Naive thymus-derived CD8-positive, alpha-beta T cell (primary cell): Measurements from ENCODE around the gene KDM2A. TPM values are rescaled to one million over a fixed set of nuclear protein-coding genes. Genes with fewer than 3 reads are reported as not detected.
"Not testable (repeated sequence)": the region's sequence is repeated elsewhere in the genome, so short reads cannot be mapped to it uniquely, and the experiment has no call there.

Source experiments
- ATAC-seq, 2 donors: fragments of 150-1000 bp; cut with Tn5 transposase in 1 of 2; sonication (Bioruptor Pico), chemical (Tn5 transposase) in 1 of 2; 1 replicate in 1 of 2; 2 replicates in 1 of 2; pipeline ENCODE4 v1.10.0; 2021; ENCODE audit warnings: mild to moderate bottlenecking in 2 of 2, moderate library complexity in 2 of 2
- POLR2A ChIA-PET: fragments of 350-600 bp; sonication (Branson Sonifier 250); formaldehyde crosslinking; loops from one replicate; lab custom pipeline; 2021; ENCODE audit warnings: antibody characterized with exemption; lab: Charles Lee
- DNase-seq, 10 donors: peaks; one replicate each; pipeline versions ENCODE4 v3.0.0 to v3.0.0-alpha.2; 2020 to 2022
- H3K27ac Mint-ChIP-seq, 10 donors: one replicate each; pipeline ENCODE4 v1.8.0; 2020 to 2022; ENCODE audit warnings: mild to moderate bottlenecking in 10 of 10, mixed read lengths in 10 of 10, moderate library complexity in 4 of 10, inconsistent platforms in 1 of 10
- H3K27me3 Mint-ChIP-seq, 5 donors: one replicate each; pipeline ENCODE4 v1.8.0; 2021 to 2022; ENCODE audit warnings: mixed read lengths in 5 of 5
- H3K36me3 Mint-ChIP-seq, 3 donors: one replicate each; pipeline ENCODE4 v1.8.0; 2020 to 2022; ENCODE audit warnings: mixed read lengths in 3 of 3, mild to moderate bottlenecking in 2 of 3, inconsistent platforms in 1 of 3
- H3K4me1 Mint-ChIP-seq, 4 donors: one replicate each; pipeline ENCODE4 v1.8.0; 2021 to 2022; ENCODE audit warnings: mixed read lengths in 4 of 4
- H3K4me3 Mint-ChIP-seq, 10 donors: one replicate each; pipeline ENCODE4 v1.8.0; 2020 to 2022; ENCODE audit warnings: mild to moderate bottlenecking in 10 of 10, mixed read lengths in 10 of 10, moderate library complexity in 6 of 10, inconsistent platforms in 1 of 10
- H3K9me3 Mint-ChIP-seq, 9 donors: one replicate each; pipeline ENCODE4 v1.8.0; 2020 to 2022; ENCODE audit warnings: mixed read lengths in 9 of 9, mild to moderate bottlenecking in 3 of 9, inconsistent platforms in 1 of 9, moderate library complexity in 1 of 9
- polyA plus RNA-seq, 3 donors: library from polyadenylated mRNA; unstranded; fragments of 300-500 nt; fragmentation: Illumina TruSeq; gene quantifications; one replicate each; pipeline ENCODE4 v1.2.3, GENCODE V29; 2021
- total RNA-seq, 8 experiments: library from RNA in 2 of 8; stranded (reverse) in 2 of 8; gene quantifications; one replicate each; pipeline ENCODE4 v1.2.3 and lab custom pipeline; 2021 to 2026

KDM2A gene
- total and polyA plus RNA-seq, 5 experiments from 2014 or later: 8.0 to 280 (median 12.9) TPM

DNA sequence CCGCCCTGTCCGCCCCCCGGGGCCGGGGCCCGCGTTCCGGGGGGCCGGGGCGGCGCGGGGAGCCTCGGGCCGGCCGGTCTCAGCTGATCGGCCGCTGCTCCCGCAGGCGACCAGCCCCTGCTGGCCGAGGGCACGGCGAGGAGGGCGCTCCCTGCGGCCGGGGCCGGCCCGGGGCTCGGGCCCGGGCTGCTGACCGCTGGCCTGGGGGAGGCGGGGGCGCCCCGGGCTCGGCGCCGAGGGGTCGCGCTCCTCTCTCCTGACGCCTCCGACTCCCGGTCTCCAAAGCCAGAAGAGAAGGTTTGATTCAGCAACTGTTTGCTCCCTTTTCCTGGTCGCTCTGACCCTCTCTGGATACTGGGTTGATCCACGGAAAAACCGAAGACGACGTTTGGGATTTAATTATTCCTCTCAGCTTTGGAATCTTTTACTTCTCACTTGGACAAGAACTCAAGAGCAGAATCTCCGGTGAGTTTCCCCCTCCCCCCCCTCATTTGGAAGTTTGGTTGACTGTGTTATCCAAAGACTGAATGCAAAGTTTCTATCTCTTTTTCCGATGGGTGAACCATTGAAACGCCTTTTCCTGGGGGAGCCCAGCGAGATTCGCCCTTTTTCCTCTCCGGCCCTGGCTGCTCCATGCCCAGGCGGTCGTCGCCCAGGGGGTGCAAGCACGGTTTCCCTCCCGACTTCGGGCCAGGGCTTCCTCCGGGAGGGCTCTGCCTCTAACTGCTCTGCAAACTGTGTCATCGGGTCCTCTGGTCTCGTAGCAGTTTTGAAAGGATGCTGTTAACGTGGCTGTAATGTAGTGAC is 725 bp downstream of the KDM2A start:
- H3K36me3 Mint-ChIP-seq: peaks cover 0 to 35% (median 0%) of the 10 kb centered on the region in 3 donors
- no peaks in the 10 kb centered on the region for H3K9me3 Mint-ChIP-seq
- no peak for ATAC-seq
- H3K4me3 Mint-ChIP-seq: peak overlapping the region; percentile 91 to 99 (median 96)
- H3K4me1 Mint-ChIP-seq: peaks cover 19 to 56% (median 41%) of the 10 kb centered on the region in 4 donors
- peak in 6 of 10 donors; percentile 7 to 37 (median 22) for DNase-seq
- H3K27ac Mint-ChIP-seq: peak overlapping the region; percentile 82 to 97 (median 96)
- POLR2A ChIA-PET: interaction anchor here (0.5 to 7.4 kb wide), 20 partner anchors 8 to 807 kb away, joined by 3 to 72 read pairs (median 4); partner anchors contain the start of genes ANKRD13D, BBS1, CDK2AP2 and PC
- no peaks in the 10 kb centered on the region for H3K27me3 Mint-ChIP-seq

GRCh38 chr11:67120456-67120855 is 1.4 kb downstream of the KDM2A start:
- POLR2A ChIA-PET: interaction anchor here (1.4 to 4.9 kb wide), 2 partner anchors 39 to 120 kb away, joined by 4 to 30 read pairs; no protein-coding TSS in a partner anchor

DNA sequence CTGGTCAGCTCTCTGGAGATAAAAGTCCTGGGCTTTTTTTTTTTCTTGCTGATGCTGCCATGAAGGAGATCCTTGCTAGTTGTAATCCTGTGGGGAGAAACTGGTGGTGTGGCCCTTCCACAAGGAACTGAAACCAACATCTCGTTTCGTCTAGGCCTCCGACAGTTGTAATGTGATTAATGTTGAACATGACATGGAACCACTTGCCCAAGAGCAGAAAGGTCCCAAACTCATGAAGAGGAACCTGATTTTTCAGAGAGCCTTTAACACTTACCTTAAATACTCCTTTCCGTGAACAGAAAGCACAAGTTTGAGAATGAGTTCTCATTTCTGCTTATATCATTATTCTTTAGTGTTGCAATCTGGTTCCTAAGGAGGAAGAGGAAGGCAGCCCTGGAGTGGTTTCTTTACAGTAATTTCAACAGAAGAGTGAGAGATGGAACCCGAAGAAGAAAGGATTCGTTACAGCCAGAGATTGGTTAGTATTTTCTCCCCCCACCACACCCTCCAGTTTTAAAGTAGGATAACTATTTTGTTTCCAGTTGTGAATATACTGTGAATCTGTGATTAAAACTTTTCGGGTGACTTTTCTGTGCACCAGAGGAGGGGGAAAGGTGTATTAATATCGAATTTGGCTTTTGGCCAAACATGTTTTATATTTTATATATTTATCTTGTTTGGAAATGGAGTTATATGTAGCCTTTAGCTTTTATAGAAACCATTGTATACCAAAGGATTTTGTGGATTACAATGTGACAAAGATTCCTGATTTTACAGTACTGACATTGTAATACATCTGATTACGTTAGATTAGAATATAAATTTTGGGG is 2.0 kb downstream of the KDM2A start:
- ATAC-seq: no peak
- H3K4me3 Mint-ChIP-seq: peak overlapping the region; percentile 91 to 99 (median 96)
- DNase-seq: peak in 1 of 10 donors; percentile 18
- peak overlapping the region; percentile 82 to 97 (median 96) for H3K27ac Mint-ChIP-seq
- POLR2A ChIA-PET: interaction anchor here (0.5 to 1.4 kb wide), 2 partner anchors 21 to 39 kb away, joined by 3 to 4 read pairs; no protein-coding TSS in a partner anchor
- peaks cover 0 to 48% (median 3%) of the 10 kb centered on the region in 3 donors for H3K36me3 Mint-ChIP-seq
- no peaks in the 10 kb centered on the region for H3K9me3 Mint-ChIP-seq
- H3K27me3 Mint-ChIP-seq: no peaks in the 10 kb centered on the region
- H3K4me1 Mint-ChIP-seq: peaks cover 17 to 50% (median 41%) of the 10 kb centered on the region in 4 donors

More at GRCh38 chr11:67120456-67120855, 1.4 kb downstream of the KDM2A start:
- H3K27me3 Mint-ChIP-seq: no peaks in the 10 kb centered on the region
- peaks cover 0 to 41% (median 3%) of the 10 kb centered on the region in 3 donors for H3K36me3 Mint-ChIP-seq
- ATAC-seq (no peak), DNase-seq (no peak)
- H3K4me1 Mint-ChIP-seq: peaks cover 19 to 56% (median 42%) of the 10 kb centered on the region in 4 donors
- H3K9me3 Mint-ChIP-seq: no peaks in the 10 kb centered on the region
- H3K4me3 Mint-ChIP-seq: peak overlapping the region; percentile 91 to 99 (median 96)
- H3K27ac Mint-ChIP-seq: peak overlapping the region; percentile 82 to 97 (median 96)

- POLR2A ChIA-PET, DNase-seq, H3K27me3 Mint-ChIP-seq, ATAC-seq, H3K4me3 Mint-ChIP-seq, H3K9me3 Mint-ChIP-seq: not testable (repeated sequence)
- Mint-ChIP-seq H3K36me3 (peaks cover 0 to 72% (median 3%) of the 10 kb centered on the region in 3 donors), H3K27ac (peak overlapping the region in 3 of 10 donors; percentile 20 to 75 (median 37)), H3K4me1 (peaks cover 19 to 54% (median 43%) of the 10 kb centered on the region in 4 donors)
Measured at GRCh38 chr11:67123801-67124200, 4.7 kb downstream of the KDM2A start.

- Mint-ChIP-seq H3K36me3 (peaks cover 4 to 86% (median 5%) of the 10 kb centered on the region in 3 donors), H3K4me1 (peaks cover 10 to 55% (median 39%) of the 10 kb centered on the region in 4 donors), H3K27ac (peak overlapping the region in 3 of 10 donors; percentile 41 to 71 (median 41))
- H3K4me3 Mint-ChIP-seq, H3K9me3 Mint-ChIP-seq, ATAC-seq, DNase-seq, H3K27me3 Mint-ChIP-seq: not testable (repeated sequence)
- POLR2A ChIA-PET: interaction anchor here (0.7 to 0.8 kb wide), 2 partner anchors 10 to 283 kb away, joined by 3 read pairs; no protein-coding TSS in a partner anchor
Measured at GRCh38 chr11:67126243-67126642, 7.2 kb downstream of the KDM2A start.

DNA sequence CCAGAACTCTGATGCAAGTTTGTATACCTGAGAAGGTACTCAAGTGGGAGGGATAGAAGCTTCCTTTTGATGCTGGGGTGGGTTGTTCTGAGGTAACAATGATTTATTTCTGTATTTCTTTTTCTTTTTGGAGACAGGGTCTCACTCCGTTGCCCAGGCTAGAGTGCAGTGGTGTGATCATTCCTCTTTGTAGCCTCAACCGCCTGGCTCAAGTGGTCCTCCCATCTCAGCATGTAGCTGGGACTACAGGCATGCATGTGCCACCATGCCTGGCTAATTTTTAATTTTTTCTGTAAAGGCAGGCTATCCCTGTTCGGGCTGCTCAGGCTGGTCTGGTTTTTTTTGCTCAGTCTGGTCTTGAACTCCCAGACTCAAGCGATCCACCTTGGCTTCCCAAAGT is 7.9 kb downstream of the KDM2A start:
- H3K27ac Mint-ChIP-seq: peak overlapping the region in 2 of 10 donors; percentile 41 to 44
- H3K36me3 Mint-ChIP-seq: peaks cover 4 to 87% (median 10%) of the 10 kb centered on the region in 3 donors
- POLR2A ChIA-PET: interaction anchor here (0.8 kb wide), 1 partner anchor 10 kb away, joined by 3 read pairs; no protein-coding TSS in a partner anchor

GRCh38 chr11:67130861-67131260 is 11.8 kb downstream of the KDM2A start:
- H3K27ac Mint-ChIP-seq, POLR2A ChIA-PET, DNase-seq, ATAC-seq, H3K9me3 Mint-ChIP-seq, H3K4me3 Mint-ChIP-seq, H3K27me3 Mint-ChIP-seq: not testable (repeated sequence)
- peaks cover 4 to 94% (median 18%) of the 10 kb centered on the region in 3 donors for H3K36me3 Mint-ChIP-seq
- peaks cover 18 to 47% (median 29%) of the 10 kb centered on the region in 4 donors for H3K4me1 Mint-ChIP-seq

More for the DNA sequence above, 7.9 kb downstream of the KDM2A start:
- Mint-ChIP-seq H3K27me3 (no peaks in the 10 kb centered on the region), H3K4me3 (no peak overlapping the region), H3K4me1 (peaks cover 12 to 54% (median 37%) of the 10 kb centered on the region in 4 donors), H3K9me3 (no peaks in the 10 kb centered on the region)
- DNase-seq (no peak), ATAC-seq (no peak)

DNA sequence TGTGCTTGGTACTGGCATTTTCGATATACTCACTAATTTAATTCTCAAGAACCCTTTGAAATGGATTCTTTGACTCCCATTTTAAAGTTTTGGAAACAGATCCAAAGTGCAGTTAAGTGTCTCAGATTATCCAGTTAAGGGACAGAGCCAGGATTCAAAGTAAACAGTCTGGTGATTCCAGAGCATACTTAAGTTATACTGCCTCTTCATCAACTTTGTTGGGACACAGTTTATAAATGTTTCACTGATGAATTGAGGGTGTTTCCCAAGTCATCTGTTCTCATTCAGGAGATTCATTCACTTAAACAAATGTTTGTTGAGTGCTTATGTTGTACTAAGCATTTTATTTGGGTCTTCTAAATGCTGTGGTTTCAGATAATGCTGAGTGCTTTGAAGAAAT is 17.1 kb downstream of the KDM2A start:
- POLR2A ChIA-PET: no interaction called here
- peaks cover 17 to 51% (median 32%) of the 10 kb centered on the region in 4 donors for H3K4me1 Mint-ChIP-seq
- no peaks in the 10 kb centered on the region for H3K9me3 Mint-ChIP-seq
- H3K27ac Mint-ChIP-seq: peak overlapping the region in 5 of 10 donors; percentile 11 to 88 (median 17)
- no peak overlapping the region for H3K4me3 Mint-ChIP-seq
- DNase-seq (no peak), ATAC-seq (no peak)
- H3K27me3 Mint-ChIP-seq: no peaks in the 10 kb centered on the region
- H3K36me3 Mint-ChIP-seq: peaks cover 0 to 97% (median 31%) of the 10 kb centered on the region in 3 donors

- Mint-ChIP-seq H3K36me3 (peaks cover 0 to 90% (median 23%) of the 10 kb centered on the region in 3 donors), H3K9me3 (no peaks in the 10 kb centered on the region), H3K27ac (peak overlapping the region in 4 of 10 donors; percentile 31 to 66 (median 52)), H3K4me3 (no peak overlapping the region), H3K27me3 (no peaks in the 10 kb centered on the region), H3K4me1 (peaks cover 6 to 46% (median 22%) of the 10 kb centered on the region in 4 donors)
- DNase-seq: no peak
- POLR2A ChIA-PET: no interaction called here
- no peak for ATAC-seq
Measured at GRCh38 chr11:67138922-67139321, 19.9 kb downstream of the KDM2A start.

- H3K27ac Mint-ChIP-seq: peak overlapping the region in 4 of 10 donors; percentile 5 to 41 (median 38)
- no peaks in the 10 kb centered on the region for H3K9me3 Mint-ChIP-seq
Measured at GRCh38 chr11:67146516-67147226, 27.6 kb downstream of the KDM2A start.

GRCh38 chr11:67153971-67154370 is 34.9 kb downstream of the KDM2A start:
- Mint-ChIP-seq H3K27ac (peak overlapping the region in 1 of 10 donors; percentile 58), H3K4me3 (no peak overlapping the region), H3K36me3 (peaks cover 0 to 71% (median 4%) of the 10 kb centered on the region in 3 donors), H3K4me1 (peaks cover 6 to 23% (median 17%) of the 10 kb centered on the region in 4 donors), H3K27me3 (no peaks in the 10 kb centered on the region), H3K9me3 (no peaks in the 10 kb centered on the region)
- no peak for ATAC-seq
- DNase-seq: no peak
- POLR2A ChIA-PET: interaction anchor here (0.6 to 1.1 kb wide), 5 partner anchors 35 to 81 kb away, joined by 3 to 7 read pairs (median 3); partner anchors contain the start of gene KDM2A

More at GRCh38 chr11:67146516-67147226, 27.6 kb downstream of the KDM2A start:
- POLR2A ChIA-PET: no interaction called here
- no peak for DNase-seq
- Mint-ChIP-seq H3K4me1 (peaks cover 6 to 14% (median 7%) of the 10 kb centered on the region in 4 donors), H3K27me3 (no peaks in the 10 kb centered on the region), H3K36me3 (peaks cover 0 to 75% (median 6%) of the 10 kb centered on the region in 3 donors), H3K4me3 (no peak overlapping the region)
- no peak for ATAC-seq
